ENCODE results near the gene CYFIP1.

DNA sequence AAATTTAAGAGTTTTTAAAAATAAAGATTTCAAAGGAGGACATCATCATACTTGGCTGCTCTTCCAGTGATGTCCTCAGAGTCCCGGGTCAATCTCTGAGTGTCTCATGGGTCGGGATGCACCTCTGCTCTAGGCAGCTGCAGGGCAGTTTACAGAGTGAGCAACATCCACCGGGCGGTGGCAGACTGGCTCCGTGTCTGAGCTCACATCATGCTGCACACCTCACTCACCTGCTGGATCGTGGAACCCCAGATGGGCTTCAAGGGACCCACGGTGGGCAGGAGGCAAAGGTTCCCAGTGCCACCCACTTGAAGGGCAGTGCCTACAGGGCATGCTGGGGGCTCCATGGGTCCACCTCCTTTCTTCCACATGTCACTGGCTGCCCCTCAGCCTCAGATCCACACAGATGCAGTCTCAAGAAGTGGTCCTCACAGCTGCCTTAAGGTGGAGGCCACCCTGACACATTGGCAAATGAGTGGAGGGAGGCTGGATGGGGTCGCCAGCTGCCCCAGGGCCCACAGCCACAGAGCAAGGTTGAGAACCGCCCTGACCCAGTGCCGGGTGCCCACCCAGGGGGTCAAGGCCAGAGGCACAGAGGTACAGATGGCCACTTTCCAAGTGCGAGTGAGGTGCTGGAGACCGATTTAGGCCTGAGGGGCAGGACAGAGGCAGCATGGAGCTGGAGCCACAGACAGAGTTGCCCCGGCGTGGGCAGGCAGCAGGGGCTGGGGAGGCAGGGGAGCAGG is 25.2 kb downstream of the CYFIP1 start:
- TF ChIP-seq, protein P1, sequence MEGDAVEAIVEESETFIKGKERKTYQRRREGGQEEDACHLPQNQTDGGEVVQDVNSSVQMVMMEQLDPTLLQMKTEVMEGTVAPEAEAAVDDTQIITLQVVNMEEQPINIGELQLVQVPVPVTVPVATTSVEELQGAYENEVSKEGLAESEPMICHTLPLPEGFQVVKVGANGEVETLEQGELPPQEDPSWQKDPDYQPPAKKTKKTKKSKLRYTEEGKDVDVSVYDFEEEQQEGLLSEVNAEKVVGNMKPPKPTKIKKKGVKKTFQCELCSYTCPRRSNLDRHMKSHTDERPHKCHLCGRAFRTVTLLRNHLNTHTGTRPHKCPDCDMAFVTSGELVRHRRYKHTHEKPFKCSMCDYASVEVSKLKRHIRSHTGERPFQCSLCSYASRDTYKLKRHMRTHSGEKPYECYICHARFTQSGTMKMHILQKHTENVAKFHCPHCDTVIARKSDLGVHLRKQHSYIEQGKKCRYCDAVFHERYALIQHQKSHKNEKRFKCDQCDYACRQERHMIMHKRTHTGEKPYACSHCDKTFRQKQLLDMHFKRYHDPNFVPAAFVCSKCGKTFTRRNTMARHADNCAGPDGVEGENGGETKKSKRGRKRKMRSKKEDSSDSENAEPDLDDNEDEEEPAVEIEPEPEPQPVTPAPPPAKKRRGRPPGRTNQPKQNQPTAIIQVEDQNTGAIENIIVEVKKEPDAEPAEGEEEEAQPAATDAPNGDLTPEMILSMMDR (IDR thresholded peaks at IDR 0.05 in 8 of 11, conservative IDR thresholded peaks at IDR 0.05 in 3 of 11): no peak
- TF ChIP-seq POLR2A (IDR thresholded peaks at IDR 0.05): no peak
- no peak for TF ChIP-seq POLR2AphosphoS5 (IDR thresholded peaks at IDR 0.05)

Measured in spleen (tissue), 7 donors.